PC-3 (cell line): ENCODE results near the gene GNG14. TPM values are rescaled to one million over a fixed set of nuclear protein-coding genes. Genes with fewer than 3 reads are reported as not detected.

ENCODE experiments used
- ATAC-seq: fragments of 200-7000 bp; cut with Tn5 transposase; 2 replicates; pipeline ENCODE4 v1.9.1; 2020; ENCODE audit warnings: mild to moderate bottlenecking, moderate library complexity
- BruUV-seq: library from RNA; stranded (reverse); fragments of 400-500 nt; replicated peaks from 2 replicates; lab custom pipeline; 2021; lab: Mats Ljungman, UMichigan
- CTCF ChIA-PET: fragments of 300-600 bp; sonication (Branson Sonifier 250); formaldehyde crosslinking; loops from one replicate; lab custom pipeline; 2022; ENCODE audit warnings: antibody characterized with exemption; lab: Charles Lee
- POLR2A ChIA-PET: fragments of 300-600 bp; sonication (Branson Sonifier 250); formaldehyde crosslinking; loops from one replicate; lab custom pipeline; 2022; ENCODE audit warnings: antibody characterized with exemption; ENCODE audit not compliant: unreplicated experiment; lab: Charles Lee
- DNase-seq: peaks from one replicate; pipeline ENCODE4 v3.0.0-alpha.2; 2015
- H2AFZ ChIP-seq: fragments of 300-600 bp; sonication (generic); 2 replicates; pipeline ENCODE4 v1.6.0; 2016; ENCODE audit warnings: antibody characterized with exemption, low read length
- H3F3A ChIP-seq: fragments of 300-600 bp; sonication (generic); one replicate; pipeline ENCODE4 v1.6.0; 2017; ENCODE audit warnings: antibody characterized with exemption, low read length, control low read depth, mild to moderate bottlenecking; ENCODE audit not compliant: unreplicated experiment
- H3K27ac ChIP-seq: fragments of 300-600 bp; sonication (generic); 2 replicates; pipeline ENCODE4 v1.5.1; 2016; ENCODE audit warnings: mild to moderate bottlenecking, low read length
- H3K27me3 ChIP-seq: fragments of 300-600 bp; sonication (generic); 2 replicates; pipeline ENCODE4 v1.6.1; 2016; ENCODE audit warnings: low read length, mixed read lengths
- H3K36me3 ChIP-seq: fragments of 300-600 bp; sonication (generic); 2 replicates; pipeline ENCODE4 v1.6.1; 2016; ENCODE audit warnings: low read depth, mixed run types, low read length, mixed read lengths
- H3K4me1 ChIP-seq: fragments of 300-600 bp; sonication (generic); 2 replicates; pipeline ENCODE4 v1.5.1; 2016; ENCODE audit warnings: low read length; ENCODE audit not compliant: insufficient read depth
- H3K4me2 ChIP-seq: fragments of 300-600 bp; sonication (generic); 2 replicates; pipeline ENCODE4 v1.6.0; 2016; ENCODE audit warnings: low read length
- H3K4me3 ChIP-seq: fragments of 300-600 bp; sonication (generic); 2 replicates; pipeline ENCODE4 v1.5.1; 2016; ENCODE audit warnings: mild to moderate bottlenecking, low read length, mixed read lengths
- H3K79me2 ChIP-seq: fragments of 300-600 bp; sonication (generic); 2 replicates; pipeline ENCODE4 v1.6.1; 2017; ENCODE audit warnings: low read length, mixed read lengths
- H3K9ac ChIP-seq: fragments of 300-600 bp; sonication (generic); 2 replicates; pipeline ENCODE4 v1.6.0; 2016; ENCODE audit warnings: mild to moderate bottlenecking, low read length
- H3K9me2 ChIP-seq: fragments of 300-600 bp; sonication (generic); replicated peaks from 2 replicates; pipeline ENCODE4 v1.6.1; 2016; ENCODE audit warnings: mixed run types, low read length, mixed read lengths
- H3K9me3 ChIP-seq: fragments of 300-600 bp; sonication (generic); 2 replicates; pipeline ENCODE4 v1.6.1; 2016; ENCODE audit warnings: low read length, mixed read lengths
- H4K20me1 ChIP-seq: fragments of 300-600 bp; sonication (generic); 2 replicates; pipeline ENCODE4 v1.6.1; 2016; ENCODE audit warnings: low read length, mixed read lengths
- CTCF ChIP-seq: fragments of 300-600 bp; sonication (generic); conservative IDR thresholded peaks from 2 replicates; pipeline ENCODE4 v1.5.1; 2017; ENCODE audit warnings: antibody characterized with exemption, low read depth, mild to moderate bottlenecking, low read length
- EZH2 ChIP-seq: fragments of 300-600 bp; sonication (generic); IDR thresholded peaks from one replicate; pipeline ENCODE4 v1.6.1; 2017; ENCODE audit warnings: antibody characterized with exemption, mild to moderate bottlenecking, low read length; ENCODE audit not compliant: unreplicated experiment
- EZH2phosphoT487 ChIP-seq: fragments of 300-600 bp; sonication (generic); IDR thresholded peaks from 2 replicates; pipeline ENCODE4 v1.6.1; 2018; ENCODE audit warnings: mild to moderate bottlenecking, antibody characterized with exemption, low read length, borderline replicate concordance
- intact Hi-C: fragments of 100-400 bp; cut with micrococcal nuclease; formaldehyde crosslinking; loops from 2 replicates; pipeline ENCODE4 v1.9.0; 2023
- total RNA-seq: library from RNA; depleted of rRNA; stranded (reverse); fragments of >200 nt; gene quantifications from 2 replicates; pipeline ENCODE4 v1.2.3, GENCODE V29; 2014

The GNG14 gene
- total RNA-seq, 1 experiment from 2014 or later: not detected

- DNase-seq (peak; percentile 30), ATAC-seq (peak; percentile 4)
- no TSS peak for BruUV-seq
- H3K4me1 ChIP-seq: peaks cover 37% of the 10 kb centered on the region
- no peak for TF ChIP-seq EZH2phosphoT487
- no peak for TF ChIP-seq EZH2
- no peak for TF ChIP-seq CTCF
- peaks cover 79% of the 10 kb centered on the region for H3K79me2 ChIP-seq
- H3K4me2 ChIP-seq: peak overlapping the region; percentile 94
- H3K9me3 ChIP-seq: no peaks in the 10 kb centered on the region
- ChIA-PET POLR2A (interaction anchor here (0.6 kb wide), 1 partner anchor 15 kb away, joined by 3 read pairs; no protein-coding TSS in a partner anchor), CTCF (interaction anchor here (0.5 to 0.6 kb wide), 2 partner anchors 12 to 802 kb away, joined by 3 read pairs; no protein-coding TSS in a partner anchor)
- H2AFZ ChIP-seq: peak overlapping the region; percentile 8; the same call in 1 of the 2 replicates
- peaks cover 5% of the 10 kb centered on the region for H3F3A ChIP-seq
- H3K9ac ChIP-seq: peak overlapping the region; percentile 87
- no peaks in the 10 kb centered on the region for H3K9me2 ChIP-seq
- peaks cover 22% of the 10 kb centered on the region; the same call in 1 of the 2 replicates for H3K36me3 ChIP-seq
- intact Hi-C loops: no loop called here
- peaks cover 19% of the 10 kb centered on the region; the same call in 1 of the 2 replicates for H4K20me1 ChIP-seq
- peak overlapping the region; percentile 89 for H3K4me3 ChIP-seq
- peak overlapping the region; percentile 68 for H3K27ac ChIP-seq
- H3K27me3 ChIP-seq: no peaks in the 10 kb centered on the region
Observed at GRCh38 chr19:12720851-12721655, 33.3 kb downstream of the GNG14 start.

GRCh38 chr19:12721656-12722565 is 34.1 kb downstream of the GNG14 start:
- peaks cover 72% of the 10 kb centered on the region for H3K79me2 ChIP-seq
- peak overlapping the region; percentile 89 for H3K4me3 ChIP-seq
- ChIA-PET POLR2A (interaction anchor here (0.6 kb wide), 4 partner anchors 11 to 465 kb away, joined by 3 read pairs; no protein-coding TSS in a partner anchor), CTCF (interaction anchor here (0.8 kb wide), 1 partner anchor 45 kb away, joined by 4 read pairs; no protein-coding TSS in a partner anchor)
- intact Hi-C loops: no loop called here
- H3F3A ChIP-seq: peaks cover 10% of the 10 kb centered on the region
- peak overlapping the region; percentile 68 for H3K27ac ChIP-seq
- TF ChIP-seq EZH2phosphoT487 (no peak), EZH2 (no peak), CTCF (no peak)
- peaks cover 16% of the 10 kb centered on the region; the same call in 1 of the 2 replicates for H3K36me3 ChIP-seq
- H3K9me2 ChIP-seq: no peaks in the 10 kb centered on the region
- H3K27me3 ChIP-seq: no peaks in the 10 kb centered on the region
- peak overlapping the region; percentile 94 for H3K4me2 ChIP-seq
- DNase-seq (peak; percentile 51), ATAC-seq (peak; percentile 25)
- no TSS peak for BruUV-seq
- H2AFZ ChIP-seq: peak overlapping the region; percentile 49; the same call in 1 of the 2 replicates
- H3K9ac ChIP-seq: peak overlapping the region; percentile 87
- H3K4me1 ChIP-seq: peaks cover 37% of the 10 kb centered on the region
- H3K9me3 ChIP-seq: no peaks in the 10 kb centered on the region
- peaks cover 19% of the 10 kb centered on the region; the same call in 1 of the 2 replicates for H4K20me1 ChIP-seq
